Adrenal gland (tissue), 12 donors: ENCODE results near the gene ANKZF1. TPM values are rescaled to one million over a fixed set of nuclear protein-coding genes. Genes with fewer than 3 reads are reported as not detected.
A peak's percentile ranks its signal among the peaks of the same experiment; 100 is the strongest.

Experiments
- DNase-seq, 7 donors: peaks; one replicate each; pipeline ENCODE4 v3.0.0-alpha.2; 2019 to 2020
- H3K27ac ChIP-seq, 5 donors: fragments of 200-600 bp; sonication (generic) in 4 of 5; 1 replicate in 3 of 5; 2 replicates in 2 of 5; pipeline versions ENCODE4 v1.5.1 to v1.8.0; 2016 to 2020; ENCODE audit warnings: mild to moderate bottlenecking in 1 of 5
- H3K27me3 ChIP-seq: fragments of 200-600 bp; 2 replicates; pipeline ENCODE4 v1.8.0; 2021
- H3K36me3 ChIP-seq, 2 donors: fragments of 200-600 bp; replicated peaks in 1 of 2; 1 replicate in 1 of 2; 2 replicates in 1 of 2; pipeline versions ENCODE4 v1.5.1 to v1.8.0; 2018 to 2022
- H3K4me1 ChIP-seq, 2 donors: fragments of 200-600 bp; replicated peaks in 1 of 2; 1 replicate in 1 of 2; 2 replicates in 1 of 2; pipeline versions ENCODE4 v1.5.1 to v1.8.0; 2018 to 2021
- H3K4me3 ChIP-seq, 4 donors: fragments of 200-600 bp; sonication (generic) in 3 of 4; one replicate each; pipeline ENCODE4 v1.5.1; 2016 to 2018
- H3K9me3 ChIP-seq, 3 donors: fragments of 200-600 bp; sonication (generic) in 1 of 3; replicated peaks in 1 of 3; 1 replicate in 2 of 3; 2 replicates in 1 of 3; pipeline versions ENCODE4 v1.5.1 to v1.8.0; 2016 to 2021
- CTCF ChIP-seq, 6 experiments: fragments of 450-650 bp in 4 of 6; fragments of 200-600 bp in 2 of 6; sonication (generic) in 1 of 6; IDR thresholded peaks; 1 replicate in 5 of 6; 2 replicates in 1 of 6; pipeline versions ENCODE4 v1.5.1 to v1.8.0; 2016 to 2021; ENCODE audit warnings: antibody characterized with exemption in 6 of 6, mild to moderate bottlenecking in 2 of 6, moderate library complexity in 1 of 6
- POLR2A ChIP-seq, 2 donors: fragments of 450-650 bp; IDR thresholded peaks; one replicate each; pipeline ENCODE4 v1.6.1; 2017; ENCODE audit warnings: antibody characterized with exemption in 2 of 2, mild to moderate bottlenecking in 2 of 2, moderate library complexity in 1 of 2
- WGBS, 4 donors: extraction: QIAGEN DNeasy Blood & Tissue Kit in 2 of 4; methylation state at CpG; one replicate each; pipeline versions ENCODE4 v1.1.5 to v1.1.7; 2013 to 2017; 5-methylcytosine and 5-hydroxymethylcytosine counted together
- intact Hi-C, 2 donors: fragments of 100-400 bp; cut with DNase I; formaldehyde crosslinking; loops; one replicate each; pipeline versions ENCODE4 v1.14.1 to v1.15.0; 2022 to 2023
- polyA plus RNA-seq, 3 donors: library from polyadenylated mRNA; stranded (reverse); fragments of 200-250 nt in 2 of 3; fragments of 350-450 nt in 1 of 3; fragmentation: Illumina TruSeq in 1 of 3; extraction: RNeasy Lipid Tissue Mini Kit (QIAGEN cat#74804) in 1 of 3; gene quantifications; one replicate each; pipeline ENCODE4 v1.2.3, GENCODE V29; 2013 to 2014
- total RNA-seq, 9 donors: library from RNA; depleted of rRNA in 4 of 9; stranded (reverse); fragments of >200 nt in 4 of 9; fragments of 120-200 nt in 1 of 9; fragmentation: NEBNext Ultra II Directional in 1 of 9; extraction: Animal tissue kit (Norgen Biotek cat#: 25700) in 1 of 9; gene quantifications; one replicate each; pipeline versions ENCODE4 v1.1.0 to v1.2.4, GENCODE V29; 2013 to 2023
- donor health status: healthy with polysubstance abuse.
- donor health status: Bipolar disorder and iron deficiency.
- donor health status: DM: yes; HTN: yes; CAD: no.
- donor health status: DM: no; HTN: no; CAD: no.
- donor health status: DM: no; HTN: no; CAD: no.
- donor health status: DM: yes; HTN: yes; CAD: no.

ANKZF1 gene
- total and polyA plus RNA-seq, 12 donors, result 11.5 to 93.1 (median 37.6) TPM

DNA sequence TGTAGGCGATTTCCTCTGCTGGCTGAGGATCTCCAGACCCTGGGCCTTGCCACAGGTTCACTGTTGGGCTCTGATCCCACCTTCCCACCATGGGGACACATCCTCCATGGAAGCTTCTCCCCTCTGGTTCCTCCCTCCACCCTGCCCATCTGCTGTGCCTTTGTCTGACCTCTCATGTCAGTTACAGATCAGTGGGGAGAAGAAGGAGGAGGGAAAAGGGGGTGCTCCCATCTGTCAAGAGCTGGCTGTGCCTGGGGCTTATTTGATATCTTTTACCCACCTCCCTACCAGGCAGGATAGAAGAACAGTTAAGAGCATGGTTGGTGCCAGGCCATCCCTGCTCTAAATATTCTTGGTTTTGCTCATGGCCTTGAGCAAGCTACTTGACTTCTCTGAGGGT lies 37.3 kb downstream of the ANKZF1 start:
- no peak for DNase-seq
- intact Hi-C loops, result no loop called here
- no peak overlapping the region for H3K27ac ChIP-seq
- TF ChIP-seq POLR2A (IDR thresholded peaks at IDR 0.05) (no peak), CTCF (IDR thresholded peaks at IDR 0.05) (no peak)
- H3K36me3 ChIP-seq, result no peaks in the 10 kb centered on the region
- 83 to 100% (median 92%) methylated on average over 1 of the region's 1 CpG for WGBS, 4 donors
- no peaks in the 10 kb centered on the region for H3K4me1 ChIP-seq
- no peaks in the 10 kb centered on the region for H3K9me3 ChIP-seq
- no peak overlapping the region for H3K4me3 ChIP-seq
- no peaks in the 10 kb centered on the region for H3K27me3 ChIP-seq

- no peak overlapping the region for H3K4me3 ChIP-seq
- no peak for DNase-seq
- no peak overlapping the region for H3K27ac ChIP-seq
- H3K27me3 ChIP-seq, result no peaks in the 10 kb centered on the region
- no peaks in the 10 kb centered on the region for H3K36me3 ChIP-seq
- 88 to 95% (median 91%) methylated on average over 2 of the region's 2 CpGs for WGBS, 4 donors
- intact Hi-C loops, result no loop called here
- TF ChIP-seq CTCF (IDR thresholded peaks at IDR 0.05), result no peak
- TF ChIP-seq POLR2A (IDR thresholded peaks at IDR 0.05), result no peak
- no peaks in the 10 kb centered on the region for H3K9me3 ChIP-seq
- H3K4me1 ChIP-seq, result peaks cover 0 to 3% of the 10 kb centered on the region in 2 donors
Measured at GRCh38 chr2:219268294-219268693, 38.7 kb downstream of the ANKZF1 start.

- intact Hi-C loops, result no loop called here
- Histone ChIP-seq H3K27ac (peak overlapping the region in 1 of 5 donors; percentile 1), H3K4me3 (no peak overlapping the region), H3K36me3 (no peaks in the 10 kb centered on the region), H3K27me3 (no peaks in the 10 kb centered on the region), H3K4me1 (peaks cover 0 to 14% of the 10 kb centered on the region in 2 donors), H3K9me3 (no peaks in the 10 kb centered on the region)
- DNase-seq, result peak; percentile 63 to 89 (median 81)
- WGBS, 4 donors, result 43 to 69% (median 49%) methylated on average over 4 to 8 of the region's 8 CpGs
- no peak for TF ChIP-seq POLR2A (IDR thresholded peaks at IDR 0.05)
- TF ChIP-seq CTCF (IDR thresholded peaks at IDR 0.05), result no peak
Measured at GRCh38 chr2:219269362-219270054, 39.9 kb downstream of the ANKZF1 start.

GRCh38 chr2:219270055-219270372 lies 40.4 kb downstream of the ANKZF1 start:
- Histone ChIP-seq H3K27ac (no peak overlapping the region), H3K36me3 (no peaks in the 10 kb centered on the region), H3K4me3 (no peak overlapping the region), H3K4me1 (peaks cover 0 to 14% of the 10 kb centered on the region in 2 donors), H3K9me3 (no peaks in the 10 kb centered on the region), H3K27me3 (no peaks in the 10 kb centered on the region)
- 81 to 93% (median 87%) methylated on average over 5 of the region's 5 CpGs for WGBS, 4 donors
- DNase-seq, result no peak
- no peak for TF ChIP-seq POLR2A (IDR thresholded peaks at IDR 0.05)
- TF ChIP-seq CTCF (IDR thresholded peaks at IDR 0.05), result no peak
- intact Hi-C loops, result no loop called here
